HEK293T (cell line): ENCODE measurements around the gene OR52N2.

Experiments
- ELF4 ChIP-seq: fragments of 450-650 bp; IDR thresholded peaks from 2 replicates; pipeline ENCODE4 v1.6.1; 2017; ENCODE audit warnings: antibody characterized with exemption
- HDGF ChIP-seq: fragments of 450-650 bp; IDR thresholded peaks from 2 replicates; pipeline ENCODE4 v1.6.1; 2017; ENCODE audit warnings: antibody characterized with exemption, borderline replicate concordance
- SP1 ChIP-seq: fragments of 450-650 bp; IDR thresholded peaks from 2 replicates; pipeline ENCODE4 v1.6.1; 2017
- SUZ12 ChIP-seq: fragments of 450-650 bp; IDR thresholded peaks from 2 replicates; pipeline ENCODE4 v1.6.1; 2016; ENCODE audit warnings: mild to moderate bottlenecking
- TARDBP ChIP-seq: fragments of 450-650 bp; IDR thresholded peaks from 2 replicates; pipeline ENCODE4 v1.6.1; 2016
- ZNF384 ChIP-seq: fragments of 450-650 bp; IDR thresholded peaks from 2 replicates; pipeline ENCODE4 v1.6.1; 2016

DNA sequence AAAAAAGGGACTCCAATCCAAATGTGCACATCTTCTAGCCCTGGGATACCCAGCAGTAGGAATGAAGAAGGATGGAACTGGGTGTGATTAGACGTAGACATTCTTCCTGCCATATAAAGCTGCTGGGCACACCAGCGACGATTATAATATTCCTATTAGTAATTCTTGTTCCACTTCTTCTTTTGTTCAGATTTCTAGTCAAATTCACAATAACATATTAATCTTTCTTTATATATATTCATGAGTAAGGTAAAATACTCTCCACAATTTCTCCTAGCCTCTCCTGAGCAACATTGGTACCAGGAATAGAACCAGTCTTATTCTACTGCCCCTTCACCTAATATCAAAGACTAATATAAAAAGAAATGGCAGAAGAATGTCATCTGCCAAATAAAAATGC is 48.9 kb downstream of the OR52N2 start, which contains the start of gene OR52E8:
- no peak for TF ChIP-seq HDGF
- no peak for TF ChIP-seq SP1
- TF ChIP-seq ELF4: no peak
- TF ChIP-seq TARDBP: no peak
- no peak for TF ChIP-seq ZNF384
- no peak for TF ChIP-seq SUZ12
